HG02884 (cell line): ENCODE results near the gene ADARB2.
"Not testable (repeated sequence)": the region's sequence is repeated elsewhere in the genome, so short reads cannot be mapped to it uniquely, and the experiment has no call there.

Source experiments
- ATAC-seq: cut with Tn5 transposase; IDR thresholded peaks from one replicate; pipeline ENCODE4 v1.9.1; 2021; ENCODE audit warnings: mild to moderate bottlenecking, moderate library complexity; ENCODE audit not compliant: unreplicated experiment

The ADARB2 gene

GRCh38 chr10:1416456-1417037 is 320.8 kb downstream of the ADARB2 start:
- ATAC-seq = no peak

GRCh38 chr10:1414893-1415292 is 322.4 kb downstream of the ADARB2 start:
- ATAC-seq = no peak

- ATAC-seq = not testable (repeated sequence)
Observed at GRCh38 chr10:1414346-1414745, 323.0 kb downstream of the ADARB2 start.

- ATAC-seq = no peak
Observed at GRCh38 chr10:1413823-1414222, 323.5 kb downstream of the ADARB2 start.

- no peak for ATAC-seq
Observed at GRCh38 chr10:1413256-1413655, 324.1 kb downstream of the ADARB2 start.

GRCh38 chr10:1412531-1413189 is 324.7 kb downstream of the ADARB2 start:
- ATAC-seq = no peak

- ATAC-seq = no peak
Observed at GRCh38 chr10:1411956-1412355, 325.4 kb downstream of the ADARB2 start.

- no peak for ATAC-seq
Observed at GRCh38 chr10:1411451-1411850, 325.9 kb downstream of the ADARB2 start.

- no peak for ATAC-seq
Observed at GRCh38 chr10:1410469-1411395, 326.6 kb downstream of the ADARB2 start.

GRCh38 chr10:1410032-1410431 is 327.3 kb downstream of the ADARB2 start:
- ATAC-seq = no peak

- no peak for ATAC-seq
Observed at GRCh38 chr10:1409392-1409791, 327.9 kb downstream of the ADARB2 start.

GRCh38 chr10:1408651-1409367 is 328.5 kb downstream of the ADARB2 start:
- ATAC-seq = no peak

- no peak for ATAC-seq
Observed at GRCh38 chr10:1406967-1407945, 330.1 kb downstream of the ADARB2 start.

- no peak for ATAC-seq
Observed at GRCh38 chr10:1406132-1406966, 331.0 kb downstream of the ADARB2 start.

- ATAC-seq = no peak
Observed at GRCh38 chr10:1404323-1405260, 332.7 kb downstream of the ADARB2 start.

- ATAC-seq = no peak
Observed at GRCh38 chr10:1403508-1404322, 333.6 kb downstream of the ADARB2 start.
